GM19035 (cell line): Measurements from ENCODE around the gene C17orf107.

ENCODE experiments used
- ATAC-seq: cut with Tn5 transposase; IDR thresholded peaks from one replicate; pipeline ENCODE4 v1.9.1; 2021; ENCODE audit not compliant: unreplicated experiment

Gene C17orf107

DNA sequence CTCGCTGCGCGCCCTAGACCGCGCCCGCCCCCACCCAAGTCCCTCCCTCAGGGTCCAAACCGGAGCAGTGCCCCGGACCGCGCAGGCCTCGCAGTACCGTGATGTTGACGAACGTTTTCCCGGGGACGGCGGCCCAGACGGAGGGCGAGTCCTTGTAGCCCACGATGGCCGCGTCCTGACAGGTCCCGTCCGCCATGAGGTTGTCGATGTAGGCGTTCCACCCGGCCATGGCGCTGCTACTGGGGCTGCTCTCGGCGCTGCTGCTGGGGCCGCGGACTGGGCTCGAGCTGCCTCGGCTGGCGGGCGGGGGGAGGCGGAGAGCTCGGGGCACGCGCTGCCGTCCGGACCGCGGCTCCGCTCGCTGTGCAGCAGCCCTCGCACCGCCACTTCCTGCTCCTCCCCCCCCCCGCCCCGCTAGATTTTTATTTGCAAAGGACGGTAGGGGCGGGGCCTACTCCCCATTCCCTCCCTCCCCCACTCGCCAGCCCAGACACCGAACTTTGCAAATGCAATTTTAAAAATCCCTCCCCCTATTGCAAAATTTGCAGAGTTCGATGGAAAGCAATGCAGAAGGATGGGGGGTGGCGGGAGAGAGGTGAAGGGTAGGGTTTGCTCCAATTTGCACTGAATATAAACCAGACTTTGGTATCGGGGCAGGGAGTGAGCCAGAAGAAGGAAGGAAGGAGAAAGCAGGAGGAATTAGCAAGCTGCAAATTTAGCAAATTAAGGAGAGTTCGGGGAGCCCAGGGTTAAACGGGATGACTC lies 49.0 kb downstream of the C17orf107 start, which contains the start of gene PFN1:
PFN1 (minus strand) TSS at position 365 of the 765 bp plus-strand sequence; CDS start at position 229, 136 bp downstream.
- ATAC-seq, result no peak

DNA sequence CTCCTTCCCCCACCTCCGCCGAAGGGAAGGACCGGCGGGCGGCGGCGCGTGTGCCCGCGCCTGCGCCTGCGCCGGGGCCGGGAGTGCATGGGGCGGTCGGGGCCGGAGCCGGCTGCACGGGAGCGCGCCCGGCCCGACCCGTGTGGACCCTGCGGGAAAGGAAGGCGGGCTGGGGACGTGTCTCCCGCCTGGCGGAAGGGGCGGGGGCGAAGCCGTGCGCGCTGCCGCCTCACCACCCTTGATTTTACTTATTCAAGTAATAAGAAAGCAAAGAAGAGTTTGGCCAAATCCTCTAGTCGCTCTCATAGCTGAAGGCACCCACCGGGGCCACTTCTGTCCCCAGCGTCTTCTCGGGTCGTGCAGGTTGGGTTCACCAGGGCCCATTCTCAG lies 49.6 kb downstream of the C17orf107 start:
- ATAC-seq, result peak; percentile 36

DNA sequence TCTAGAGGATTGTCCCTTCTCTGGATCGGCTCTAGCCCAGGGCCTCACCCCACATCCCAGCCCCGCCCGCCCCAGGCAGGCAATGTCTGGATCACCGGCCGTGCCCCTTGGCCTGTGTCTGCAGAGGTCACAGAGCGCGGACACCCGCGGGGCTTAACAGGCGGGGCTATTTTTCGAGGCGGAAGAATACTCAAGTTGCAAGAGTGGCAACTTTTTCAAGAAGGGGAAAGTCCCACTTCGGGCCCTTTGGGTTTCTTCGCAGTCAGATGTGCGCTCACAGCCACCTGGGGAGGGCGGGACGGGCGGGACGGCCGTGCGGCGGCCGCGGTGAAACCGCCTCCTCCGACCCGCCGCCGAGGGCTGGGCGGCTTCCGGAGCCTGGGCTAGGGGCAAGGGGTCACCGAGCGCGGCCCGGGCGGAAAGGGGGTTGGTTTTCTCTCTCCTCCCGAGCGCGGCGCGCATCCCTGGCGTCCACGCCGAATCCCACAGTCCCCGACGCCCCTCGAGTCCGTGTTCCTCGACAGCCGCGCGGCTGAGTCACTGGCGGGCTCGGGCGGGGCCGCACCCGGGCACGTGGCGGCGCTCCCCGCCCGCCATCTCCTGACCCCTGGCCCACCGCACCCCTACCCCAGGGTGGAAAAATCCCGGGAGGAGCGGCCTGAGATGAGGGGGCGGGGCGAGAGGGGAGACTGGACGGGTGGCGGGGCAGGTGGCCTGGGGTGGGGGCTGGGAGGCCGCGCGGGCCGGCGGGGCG lies 50.2 kb downstream of the C17orf107 start:
- ATAC-seq, result peak; percentile 39

DNA sequence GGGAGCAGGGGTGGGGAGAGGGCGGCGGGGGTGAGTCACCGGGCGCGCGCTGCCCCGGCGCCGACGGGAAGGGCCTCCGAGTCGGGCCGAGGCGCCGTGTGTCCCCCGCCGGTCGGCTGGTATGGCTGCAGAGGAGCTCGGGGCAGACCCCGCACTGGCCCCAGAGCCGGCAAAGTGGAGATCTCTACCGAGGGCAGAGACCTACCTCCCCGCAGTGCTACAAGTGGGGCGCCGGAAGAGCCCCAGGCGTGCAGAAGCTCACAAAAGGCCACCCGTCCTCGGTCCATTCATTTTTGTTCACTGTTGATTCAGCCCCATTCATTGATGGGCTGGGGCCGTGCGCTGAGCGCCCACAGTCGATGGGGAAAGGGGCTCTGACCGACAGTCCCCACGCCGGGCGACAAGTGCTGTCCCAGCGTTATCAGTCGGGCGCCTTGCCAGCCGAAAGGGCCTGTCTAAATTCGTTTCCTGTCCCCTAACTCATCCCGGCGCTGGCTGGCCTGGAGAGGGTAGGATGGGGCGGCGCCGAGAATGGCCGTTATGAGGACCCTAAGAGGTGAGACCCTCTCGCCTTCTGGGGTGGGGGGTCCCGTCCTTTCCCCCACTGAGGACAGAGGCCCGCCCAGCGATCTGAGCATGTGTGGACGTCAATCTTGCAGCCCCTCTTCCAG lies 50.9 kb downstream of the C17orf107 start:
- ATAC-seq, result peak; percentile 0

DNA sequence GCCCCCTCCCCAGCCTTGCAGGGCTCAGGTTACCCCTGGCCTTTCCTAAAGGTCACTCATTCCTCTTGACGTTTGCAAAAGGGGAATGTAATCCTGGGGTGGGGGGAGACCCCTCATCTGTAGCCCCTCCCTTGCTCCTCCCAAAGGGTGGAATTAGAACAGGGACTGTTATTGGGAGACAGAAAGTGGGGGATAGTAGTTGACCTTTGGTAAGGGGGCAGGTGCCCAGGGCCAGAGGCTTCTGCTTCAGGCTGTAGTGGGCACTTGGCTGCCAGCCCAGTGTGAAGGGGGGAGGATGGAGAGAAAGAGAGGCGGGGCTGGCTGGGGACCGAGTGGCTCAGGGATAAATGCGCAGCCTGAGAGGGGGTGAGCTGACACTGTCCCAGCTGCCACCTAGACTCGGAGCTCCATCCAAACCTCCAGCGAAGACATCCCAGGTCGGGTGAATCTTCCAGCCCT lies 51.4 kb downstream of the C17orf107 start, which contains the start of gene ENO3:
ENO3 (plus strand) TSS at position 374 of the 459 bp plus-strand sequence. CDS start 711 bp downstream, outside the sequence.
- no peak for ATAC-seq

DNA sequence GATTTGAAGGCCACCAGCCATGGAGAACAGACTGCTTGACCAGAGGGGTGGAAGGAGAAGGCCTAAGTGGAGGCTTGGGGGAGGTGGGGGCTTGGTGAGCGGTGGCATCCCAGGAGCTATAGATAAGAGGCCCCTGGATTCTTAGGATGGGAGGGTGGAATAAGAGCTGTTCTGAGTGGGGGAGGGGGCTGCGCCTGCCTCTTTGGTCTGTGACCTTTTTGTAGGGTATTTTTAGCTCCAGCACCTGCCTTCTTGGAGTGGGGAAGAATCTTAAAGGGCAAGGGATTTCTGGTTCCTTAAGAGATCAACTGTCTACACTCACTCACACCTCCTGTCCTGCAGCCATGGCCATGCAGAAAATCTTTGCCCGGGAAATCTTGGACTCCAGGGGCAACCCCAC lies 52.1 kb downstream of the C17orf107 start:
- ATAC-seq, result no peak
